Heart left ventricle (tissue), 16 donors: ENCODE results near the gene ITGAX. TPM values are rescaled to one million over a fixed set of nuclear protein-coding genes. Genes with fewer than 3 reads are reported as not detected.

ENCODE experiments used
- ATAC-seq, 4 donors: fragments of 200-7000 bp; cut with Tn5 transposase; one replicate each; pipeline ENCODE4 v1.9.1; 2020 to 2022; ENCODE audit warnings: moderate library complexity in 4 of 4, mild to moderate bottlenecking in 3 of 4, moderate number of reproducible peaks in 1 of 4
- DNase-seq, 5 donors: peaks; one replicate each; pipeline ENCODE4 v3.0.0-alpha.2; 2020
- H3K27ac ChIP-seq, 12 donors: fragments of 200-600 bp; sonication (generic) in 4 of 12; one replicate each; pipeline versions ENCODE4 v1.5.0 to v1.8.0; 2016 to 2022; ENCODE audit warnings: mild to moderate bottlenecking in 2 of 12
- H3K27me3 ChIP-seq, 9 donors: fragments of 200-600 bp; sonication (generic) in 2 of 9; one replicate each; pipeline versions ENCODE4 v1.5.1 to v1.8.0; 2016 to 2022; ENCODE audit warnings: mild to moderate bottlenecking in 3 of 9
- H3K36me3 ChIP-seq, 9 donors: fragments of 200-600 bp; sonication (generic) in 2 of 9; one replicate each; pipeline versions ENCODE4 v1.5.0 to v1.8.0; 2018 to 2022; ENCODE audit warnings: mild to moderate bottlenecking in 2 of 9
- H3K4me1 ChIP-seq, 12 donors: fragments of 200-600 bp; sonication (generic) in 4 of 12; one replicate each; pipeline versions ENCODE4 v1.5.0 to v1.8.0; 2016 to 2022; ENCODE audit warnings: mild to moderate bottlenecking in 3 of 12
- H3K4me3 ChIP-seq, 12 donors: fragments of 200-600 bp; sonication (generic) in 4 of 12; one replicate each; pipeline versions ENCODE4 v1.5.0 to v1.8.0; 2017 to 2022; ENCODE audit warnings: mild to moderate bottlenecking in 9 of 12, moderate library complexity in 4 of 12
- H3K9me3 ChIP-seq, 12 donors: fragments of 200-600 bp; sonication (generic) in 4 of 12; one replicate each; pipeline versions ENCODE4 v1.5.0 to v1.8.0; 2016 to 2022; ENCODE audit warnings: mild to moderate bottlenecking in 1 of 12
- CTCF ChIP-seq, 12 donors: fragments of 200-600 bp; sonication (generic) in 4 of 12; IDR thresholded peaks; one replicate each; pipeline versions ENCODE4 v1.5.0 to v1.8.0; 2018 to 2022; ENCODE audit warnings: antibody characterized with exemption in 12 of 12, mild to moderate bottlenecking in 5 of 12
- POLR2A ChIP-seq, 2 donors: fragments of 450-650 bp; IDR thresholded peaks; one replicate each; pipeline ENCODE4 v1.6.1; 2017; ENCODE audit warnings: antibody characterized with exemption in 2 of 2, mild to moderate bottlenecking in 2 of 2, moderate library complexity in 2 of 2
- WGBS, 4 donors: extraction: QIAGEN DNeasy Blood & Tissue Kit in 2 of 4; methylation state at CpG; one replicate each; pipeline versions ENCODE4 v1.1.5 to v1.1.7; 2013 to 2018; 5-methylcytosine and 5-hydroxymethylcytosine counted together
- intact Hi-C, 10 donors: fragments of 100-400 bp; cut with DNase I; formaldehyde crosslinking; loops; one replicate each; pipeline versions ENCODE4 v1.11.1 to v1.14.2; 2022
- polyA plus RNA-seq, 2 donors: library from polyadenylated mRNA; stranded (reverse); fragments of 200-250 nt; gene quantifications; one replicate each; pipeline ENCODE4 v1.2.3, GENCODE V29; 2013
- total RNA-seq, 9 donors: library from RNA; depleted of rRNA in 2 of 9; stranded (reverse); fragments of >200 nt in 2 of 9; fragmentation: NEBNext Ultra II Directional in 3 of 9; extraction: Animal tissue kit (Norgen Biotek cat#: 25700) in 3 of 9; gene quantifications; one replicate each; pipeline versions ENCODE4 v1.1.0 to v1.2.4, GENCODE V29; 2016 to 2023
- donor health status: ischemic (EF 13 %, LVEDD 7.1; RV severe dilation, severe dysfunction).
- donor health status: healthy with polysubstance abuse.
- donor health status: DM: no; HTN: yes; CAD: no.
- donor health status: DM: no; HTN: no; CAD: no.
- donor health status: ischemic (EF 25% LVEDD 6.9; RV normal size, moderate dysfunction).
- donor health status: ischemic (EF 25% LVEDD 5.7; RV mildly dilated, moderate dysfunction).
- donor health status: healthy.
- donor health status: DM: yes; HTN: yes; CAD: no.
- donor health status: ischemic (EF 35%, LVEDD 5.7; RV mildly dilated, moderate dysfunction).
- donor health status: nonischemic (EF 11% LVEDD 7.7; RV severe dilation, severe dysfunction).
- donor health status: DM: yes; HTN: yes; CAD: no.
- donor health status: PGD.
- donor health status: ischemic (EF 29% LVEDD 5.4; RV normal size, mild dysfunction).
- donor health status: nonischemic (EF 23%, LVEDD 6.1; RV moderate dilation, normal function).

The ITGAX gene
- total and polyA plus RNA-seq, 11 donors: 0.73 to 52.7 (median 2.0) TPM

- Histone ChIP-seq H3K4me1 (peaks cover 0 to 15% (median 0%) of the 10 kb centered on the region in 12 donors), H3K4me3 (no peak overlapping the region), H3K9me3 (peaks cover 0 to 14% (median 0%) of the 10 kb centered on the region in 12 donors), H3K27ac (no peak overlapping the region), H3K27me3 (peaks cover 0 to 7% (median 0%) of the 10 kb centered on the region in 9 donors), H3K36me3 (peaks cover 0 to 16% (median 0%) of the 10 kb centered on the region in 9 donors)
- WGBS, 4 donors: 77 to 91% (median 90%) methylated on average over 12 of the region's 12 CpGs
- ATAC-seq (no peak), DNase-seq (no peak)
- TF ChIP-seq CTCF (IDR thresholded peaks at IDR 0.05): no peak
- no peak for TF ChIP-seq POLR2A (IDR thresholded peaks at IDR 0.05)
- intact Hi-C loops: no loop called here
Measured at GRCh38 chr16:31371008-31371407, 16.0 kb downstream of the ITGAX start.

GRCh38 chr16:31371619-31372484 is 16.9 kb downstream of the ITGAX start:
- no peak for TF ChIP-seq POLR2A (IDR thresholded peaks at IDR 0.05)
- no peak for TF ChIP-seq CTCF (IDR thresholded peaks at IDR 0.05)
- peaks cover 0 to 14% (median 0%) of the 10 kb centered on the region in 12 donors for H3K9me3 ChIP-seq
- peaks cover 0 to 16% (median 0%) of the 10 kb centered on the region in 9 donors for H3K36me3 ChIP-seq
- peaks cover 0 to 8% (median 0%) of the 10 kb centered on the region in 12 donors for H3K4me1 ChIP-seq
- ATAC-seq (no peak), DNase-seq (no peak)
- 76 to 78% (median 76%) methylated on average over 41 to 42 of the region's 42 CpGs for WGBS, 4 donors
- H3K27me3 ChIP-seq: peaks cover 0 to 7% (median 0%) of the 10 kb centered on the region in 9 donors
- H3K27ac ChIP-seq: no peak overlapping the region
- no peak overlapping the region for H3K4me3 ChIP-seq
- intact Hi-C loops: no loop called here

- H3K27ac ChIP-seq: no peak overlapping the region
- WGBS, 4 donors: 73 to 84% (median 79%) methylated on average over 14 of the region's 14 CpGs
- H3K9me3 ChIP-seq: peaks cover 0 to 14% (median 0%) of the 10 kb centered on the region in 12 donors
- H3K4me1 ChIP-seq: no peaks in the 10 kb centered on the region
- peaks cover 0 to 16% (median 0%) of the 10 kb centered on the region in 9 donors for H3K36me3 ChIP-seq
- no peak overlapping the region for H3K4me3 ChIP-seq
- intact Hi-C loops: no loop called here
- no peak for TF ChIP-seq POLR2A (IDR thresholded peaks at IDR 0.05)
- no peak for TF ChIP-seq CTCF (IDR thresholded peaks at IDR 0.05)
- no peak for DNase-seq
- peaks cover 0 to 7% (median 0%) of the 10 kb centered on the region in 9 donors for H3K27me3 ChIP-seq
- ATAC-seq: no peak
Measured at GRCh38 chr16:31373235-31373634, 18.3 kb downstream of the ITGAX start.

GRCh38 chr16:31375231-31375630 is 20.3 kb downstream of the ITGAX start:
- peaks cover 0 to 14% (median 0%) of the 10 kb centered on the region in 12 donors for H3K9me3 ChIP-seq
- H3K36me3 ChIP-seq: peaks cover 0 to 16% (median 0%) of the 10 kb centered on the region in 9 donors
- ATAC-seq (no peak), DNase-seq (no peak)
- no peak overlapping the region for H3K4me3 ChIP-seq
- intact Hi-C loops: no loop called here
- H3K27me3 ChIP-seq: peaks cover 0 to 7% (median 0%) of the 10 kb centered on the region in 9 donors
- H3K27ac ChIP-seq: no peak overlapping the region
- TF ChIP-seq CTCF (IDR thresholded peaks at IDR 0.05) (no peak), POLR2A (IDR thresholded peaks at IDR 0.05) (no peak)
- no peaks in the 10 kb centered on the region for H3K4me1 ChIP-seq
- WGBS, 4 donors: 86 to 97% (median 93%) methylated on average over 5 of the region's 5 CpGs
